T-helper 2 cell treated with Interferon-gamma antibody and Interleukin-4, amounts not matched to agents 5 μg/mL and 100 μg/mL, for 36 hours (primary cell): ENCODE data around the gene SMCR8.
A peak's percentile ranks its signal among the peaks of the same experiment; 100 is the strongest.
"Not testable (repeated sequence)": the region's sequence is repeated elsewhere in the genome, so short reads cannot be mapped to it uniquely, and the experiment has no call there.

Experiments
- DNase-seq: peaks from one replicate; pipeline ENCODE4 v3.0.0; 2021; ENCODE audit warnings: low spot score
- H3K27ac Mint-ChIP-seq: one replicate; pipeline ENCODE4 v1.8.0; 2021; ENCODE audit warnings: mild to moderate bottlenecking, mixed read lengths
- H3K27me3 Mint-ChIP-seq: one replicate; pipeline ENCODE4 v1.8.0; 2021; ENCODE audit warnings: low read depth, mixed read lengths
- H3K36me3 Mint-ChIP-seq: one replicate; pipeline ENCODE4 v1.8.0; 2021; ENCODE audit warnings: low read depth, mixed read lengths
- H3K4me1 Mint-ChIP-seq: one replicate; pipeline ENCODE4 v1.8.0; 2021; ENCODE audit warnings: low read depth, mixed read lengths
- H3K4me3 Mint-ChIP-seq: one replicate; pipeline ENCODE4 v1.8.0; 2022; ENCODE audit warnings: mild to moderate bottlenecking, moderate library complexity, mixed read lengths
- H3K9me3 Mint-ChIP-seq: one replicate; pipeline ENCODE4 v1.8.0; 2021; ENCODE audit warnings: mixed read lengths

Gene SMCR8

GRCh38 chr17:18360518-18360917 is 45.4 kb downstream of the SMCR8 start:
- no peak for DNase-seq
- Mint-ChIP-seq H3K27me3 (no peaks in the 10 kb centered on the region), H3K4me1 (peaks cover 13% of the 10 kb centered on the region), H3K27ac (no peak overlapping the region), H3K4me3 (peak overlapping the region; percentile 27), H3K9me3 (no peaks in the 10 kb centered on the region), H3K36me3 (peaks cover 16% of the 10 kb centered on the region)

GRCh38 chr17:18361837-18362697 is 47.0 kb downstream of the SMCR8 start:
- Mint-ChIP-seq H3K27me3 (no peaks in the 10 kb centered on the region), H3K4me3 (peak overlapping the region; percentile 93), H3K27ac (peak overlapping the region; percentile 67), H3K4me1 (peaks cover 13% of the 10 kb centered on the region), H3K36me3 (peaks cover 12% of the 10 kb centered on the region), H3K9me3 (no peaks in the 10 kb centered on the region)
- no peak for DNase-seq

GRCh38 chr17:18362698-18363100 is 47.6 kb downstream of the SMCR8 start:
- no peak for DNase-seq
- Mint-ChIP-seq H3K27ac (peak overlapping the region; percentile 67), H3K27me3 (no peaks in the 10 kb centered on the region), H3K4me1 (peaks cover 13% of the 10 kb centered on the region), H3K36me3 (peaks cover 12% of the 10 kb centered on the region), H3K9me3 (no peaks in the 10 kb centered on the region), H3K4me3 (peak overlapping the region; percentile 93)

GRCh38 chr17:18363101-18364049 is 48.3 kb downstream of the SMCR8 start, which contains the start of gene SHMT1:
Gene SHMT1 (minus strand): TSS chr17:18363550. CDS start chr17:18355981, 7,569 bp downstream.
- Mint-ChIP-seq H3K9me3 (no peaks in the 10 kb centered on the region), H3K27ac (peak within 1 kb of the TSS; percentile 92), H3K36me3 (peaks cover 12% of the 10 kb centered on the region), H3K4me1 (peaks cover 13% of the 10 kb centered on the region), H3K27me3 (no peaks in the 10 kb centered on the region), H3K4me3 (peak within 1 kb of the TSS; percentile 93)
- peak; percentile 95 for DNase-seq

GRCh38 chr17:18364166-18364565 is 49.1 kb downstream of the SMCR8 start:
- H3K4me3 Mint-ChIP-seq = no peak overlapping the region
- H3K27ac Mint-ChIP-seq = no peak overlapping the region
- no peak for DNase-seq
- no peaks in the 10 kb centered on the region for H3K9me3 Mint-ChIP-seq
- H3K27me3 Mint-ChIP-seq = no peaks in the 10 kb centered on the region
- peaks cover 12% of the 10 kb centered on the region for H3K36me3 Mint-ChIP-seq
- H3K4me1 Mint-ChIP-seq = peaks cover 13% of the 10 kb centered on the region

GRCh38 chr17:18368946-18369345 is 53.9 kb downstream of the SMCR8 start:
- peaks cover 2% of the 10 kb centered on the region for H3K27me3 Mint-ChIP-seq
- DNase-seq = no peak
- H3K4me3 Mint-ChIP-seq = no peak overlapping the region
- no peaks in the 10 kb centered on the region for H3K36me3 Mint-ChIP-seq
- no peaks in the 10 kb centered on the region for H3K9me3 Mint-ChIP-seq
- H3K4me1 Mint-ChIP-seq = peaks cover 14% of the 10 kb centered on the region
- no peak overlapping the region for H3K27ac Mint-ChIP-seq

GRCh38 chr17:18370761-18371160 is 55.7 kb downstream of the SMCR8 start:
- H3K4me3 Mint-ChIP-seq = no peak overlapping the region
- H3K9me3 Mint-ChIP-seq = peaks cover 4% of the 10 kb centered on the region

GRCh38 chr17:18371455-18371854 is 56.4 kb downstream of the SMCR8 start:
- Mint-ChIP-seq H3K36me3 (no peaks in the 10 kb centered on the region), H3K4me3 (no peak overlapping the region)
- DNase-seq = no peak

More at GRCh38 chr17:18370761-18371160, 55.7 kb downstream of the SMCR8 start:
- Mint-ChIP-seq H3K27ac (no peak overlapping the region), H3K27me3 (peaks cover 2% of the 10 kb centered on the region), H3K36me3 (no peaks in the 10 kb centered on the region), H3K4me1 (peaks cover 14% of the 10 kb centered on the region)
- DNase-seq = no peak

GRCh38 chr17:18373181-18373580 is 58.1 kb downstream of the SMCR8 start:
- not testable (repeated sequence) for H3K4me3 Mint-ChIP-seq, H3K27ac Mint-ChIP-seq, H3K36me3 Mint-ChIP-seq, H3K27me3 Mint-ChIP-seq, H3K9me3 Mint-ChIP-seq
- H3K4me1 Mint-ChIP-seq = peaks cover 14% of the 10 kb centered on the region
- peak; percentile 16 for DNase-seq

More at GRCh38 chr17:18371455-18371854, 56.4 kb downstream of the SMCR8 start:
- Mint-ChIP-seq H3K27me3 (peaks cover 2% of the 10 kb centered on the region), H3K4me1 (peaks cover 14% of the 10 kb centered on the region), H3K27ac (no peak overlapping the region), H3K9me3 (peaks cover 4% of the 10 kb centered on the region)

GRCh38 chr17:18374216-18374615 is 59.1 kb downstream of the SMCR8 start:
- no peaks in the 10 kb centered on the region for H3K36me3 Mint-ChIP-seq

More at GRCh38 chr17:18374216-18374615, 59.1 kb downstream of the SMCR8 start:
- Mint-ChIP-seq H3K4me3 (no peak overlapping the region), H3K27me3 (peaks cover 2% of the 10 kb centered on the region), H3K4me1 (peaks cover 14% of the 10 kb centered on the region), H3K9me3 (peaks cover 4% of the 10 kb centered on the region), H3K27ac (no peak overlapping the region)
- DNase-seq = no peak
